Central memory CD4-positive, alpha-beta T cell (primary cell): ENCODE measurements around the gene AKAP8.

Experiments used
- DNase-seq: peaks from one replicate; pipeline ENCODE4 v3.0.0; 2022

AKAP8 gene

GRCh38 chr19:15330801-15331418, 48.7 kb downstream of the AKAP8 start:
- DNase-seq, result no peak

- no peak for DNase-seq
Observed at GRCh38 chr19:15328312-15328711, 51.3 kb downstream of the AKAP8 start.

- no peak for DNase-seq
Observed at GRCh38 chr19:15324791-15325519, 54.6 kb downstream of the AKAP8 start.

GRCh38 chr19:15323496-15324235, 55.9 kb downstream of the AKAP8 start:
- no peak for DNase-seq

GRCh38 chr19:15321739-15322138, 57.8 kb downstream of the AKAP8 start:
- no peak for DNase-seq

GRCh38 chr19:15320116-15320515, 59.5 kb downstream of the AKAP8 start:
- no peak for DNase-seq

GRCh38 chr19:15318241-15318691, 61.3 kb downstream of the AKAP8 start:
- peak; percentile 25 for DNase-seq

GRCh38 chr19:15317392-15318071, 62.1 kb downstream of the AKAP8 start:
- no peak for DNase-seq

GRCh38 chr19:15316498-15316897, 63.1 kb downstream of the AKAP8 start:
- no peak for DNase-seq

GRCh38 chr19:15315101-15315500, 64.5 kb downstream of the AKAP8 start:
- no peak for DNase-seq

- DNase-seq, result no peak
Observed at GRCh38 chr19:15313649-15314279, 65.8 kb downstream of the AKAP8 start.

- DNase-seq, result no peak
Observed at GRCh38 chr19:15307169-15307568, 72.4 kb downstream of the AKAP8 start.

GRCh38 chr19:15305582-15306334, 73.8 kb downstream of the AKAP8 start:
- no peak for DNase-seq

GRCh38 chr19:15304140-15304705, 75.4 kb downstream of the AKAP8 start:
- DNase-seq, result peak; percentile 22
